22Rv1 (cell line): Measurements from ENCODE around the gene FBXO10.

Experiments
- H3K27ac ChIP-seq: fragments of 450-650 bp; 2 replicates; pipeline ENCODE4 v1.5.1; 2017
- ZFX ChIP-seq: fragments of 450-650 bp; IDR thresholded peaks from 2 replicates; pipeline ENCODE4 v1.6.1; 2017; ENCODE audit warnings: antibody characterized with exemption, borderline replicate concordance
- TF ChIP-seq, protein P1 (sequence below): fragments of 450-650 bp; IDR thresholded peaks from 2 replicates; pipeline ENCODE4 v1.5.1; 2017; ENCODE audit warnings: mild to moderate bottlenecking

FBXO10 gene

GRCh38 chr9:37571282-37571681 is 4.9 kb downstream of the FBXO10 start:
- H3K27ac ChIP-seq, result no peak overlapping the region
- TF ChIP-seq ZFX, result no peak
- TF ChIP-seq, protein P1, sequence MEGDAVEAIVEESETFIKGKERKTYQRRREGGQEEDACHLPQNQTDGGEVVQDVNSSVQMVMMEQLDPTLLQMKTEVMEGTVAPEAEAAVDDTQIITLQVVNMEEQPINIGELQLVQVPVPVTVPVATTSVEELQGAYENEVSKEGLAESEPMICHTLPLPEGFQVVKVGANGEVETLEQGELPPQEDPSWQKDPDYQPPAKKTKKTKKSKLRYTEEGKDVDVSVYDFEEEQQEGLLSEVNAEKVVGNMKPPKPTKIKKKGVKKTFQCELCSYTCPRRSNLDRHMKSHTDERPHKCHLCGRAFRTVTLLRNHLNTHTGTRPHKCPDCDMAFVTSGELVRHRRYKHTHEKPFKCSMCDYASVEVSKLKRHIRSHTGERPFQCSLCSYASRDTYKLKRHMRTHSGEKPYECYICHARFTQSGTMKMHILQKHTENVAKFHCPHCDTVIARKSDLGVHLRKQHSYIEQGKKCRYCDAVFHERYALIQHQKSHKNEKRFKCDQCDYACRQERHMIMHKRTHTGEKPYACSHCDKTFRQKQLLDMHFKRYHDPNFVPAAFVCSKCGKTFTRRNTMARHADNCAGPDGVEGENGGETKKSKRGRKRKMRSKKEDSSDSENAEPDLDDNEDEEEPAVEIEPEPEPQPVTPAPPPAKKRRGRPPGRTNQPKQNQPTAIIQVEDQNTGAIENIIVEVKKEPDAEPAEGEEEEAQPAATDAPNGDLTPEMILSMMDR, result no peak

DNA sequence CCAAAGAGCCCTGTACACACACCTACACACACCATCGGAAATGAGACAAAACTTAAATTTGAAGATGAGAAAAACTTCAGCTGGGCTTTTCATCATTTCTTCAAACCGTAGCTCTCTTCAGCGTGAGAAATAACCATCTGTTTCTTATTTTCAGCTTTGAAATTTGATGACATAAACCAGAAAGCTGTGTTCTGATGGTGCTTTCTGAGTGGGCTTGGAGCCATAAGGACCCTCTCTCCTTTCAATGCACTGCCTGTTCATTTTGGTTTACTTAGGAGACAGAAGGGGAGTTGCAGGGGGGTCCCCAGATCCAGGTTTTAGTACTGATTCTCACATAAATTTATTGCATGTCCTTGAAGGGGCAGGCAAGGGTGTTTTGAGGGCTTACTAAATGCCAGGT is 9.5 kb downstream of the FBXO10 start:
- TF ChIP-seq ZFX, result no peak
- TF ChIP-seq, protein P1, result no peak
- H3K27ac ChIP-seq, result no peak overlapping the region

GRCh38 chr9:37565661-37566618 is 10.2 kb downstream of the FBXO10 start:
- TF ChIP-seq, protein P1, result no peak
- no peak for TF ChIP-seq ZFX
- no peak overlapping the region for H3K27ac ChIP-seq

- TF ChIP-seq ZFX, result no peak
- TF ChIP-seq, protein P1, result no peak
- H3K27ac ChIP-seq, result no peak overlapping the region
Observed at GRCh38 chr9:37564916-37565315, 11.3 kb downstream of the FBXO10 start.

DNA sequence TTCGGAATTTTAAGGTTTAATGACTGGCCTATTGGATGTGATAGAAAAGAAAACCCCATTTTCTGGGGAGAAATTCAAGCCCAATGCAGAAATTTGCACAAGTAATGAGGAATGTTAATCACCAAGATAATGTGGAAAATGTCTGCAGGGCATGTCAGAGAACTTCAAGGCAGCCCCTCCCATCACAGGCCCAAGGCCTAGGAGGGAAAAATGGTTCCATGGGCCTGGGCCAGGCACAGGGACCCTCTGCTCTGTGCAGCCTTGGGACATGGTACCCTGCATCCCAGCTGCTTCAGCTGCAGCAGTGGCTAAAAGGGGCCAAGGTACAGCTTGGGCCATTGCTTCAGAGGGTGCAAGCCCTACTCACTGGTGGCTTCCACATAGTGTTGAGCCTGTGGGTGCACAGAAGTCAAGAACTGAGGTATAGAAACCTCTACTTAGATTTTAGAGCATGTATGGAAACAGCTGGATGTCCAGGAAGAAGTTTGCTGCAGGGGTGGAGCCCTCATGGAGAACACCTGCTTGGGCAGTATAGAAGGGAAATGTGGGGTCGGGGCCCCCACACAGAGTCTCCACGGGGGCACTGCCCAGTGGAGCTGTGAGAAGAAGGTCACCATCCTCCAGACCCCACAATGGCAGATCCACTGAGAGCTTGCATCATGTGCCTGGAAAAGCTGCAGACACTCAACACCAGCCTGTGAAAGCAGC is 12.2 kb downstream of the FBXO10 start:
- TF ChIP-seq ZFX, result no peak
- TF ChIP-seq, protein P1, result no peak
- H3K27ac ChIP-seq, result no peak overlapping the region

DNA sequence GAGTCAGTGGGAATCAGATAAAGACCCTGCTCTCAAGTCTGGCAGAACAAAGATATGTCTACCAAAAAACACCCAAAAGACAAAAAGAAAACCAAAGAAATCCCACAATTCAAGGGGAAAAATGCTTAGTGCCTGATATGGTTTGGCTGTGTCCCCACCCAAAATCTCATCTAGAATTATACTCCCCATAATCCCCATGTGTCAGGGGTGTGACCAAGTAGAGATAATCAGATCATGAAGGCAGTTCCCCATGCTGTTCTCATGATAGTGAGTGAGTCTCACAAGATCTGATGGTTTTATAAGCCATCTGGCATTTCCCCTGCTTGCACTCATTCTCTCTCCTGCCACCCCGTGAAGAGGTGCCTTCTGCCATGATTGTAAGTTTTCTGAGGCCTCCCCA is 13.4 kb downstream of the FBXO10 start:
- TF ChIP-seq, protein P1, result no peak
- TF ChIP-seq ZFX, result no peak
- H3K27ac ChIP-seq, result no peak overlapping the region

GRCh38 chr9:37561682-37562081 is 14.5 kb downstream of the FBXO10 start:
- TF ChIP-seq, protein P1, result no peak
- no peak for TF ChIP-seq ZFX
- no peak overlapping the region for H3K27ac ChIP-seq
